Gastrocnemius medialis (tissue), 4 donors: Measurements from ENCODE around the gene RILPL2. TPM values are rescaled to one million over a fixed set of nuclear protein-coding genes. Genes with fewer than 3 reads are reported as not detected.

Experiments
- ATAC-seq, 2 donors: fragments of 150-250 bp; one replicate each; pipeline ENCODE4 v1.9.1; 2016
- DNase-seq, 2 donors: peaks; one replicate each; pipeline ENCODE4 v3.0.0-alpha.2; 2019
- H3K27ac ChIP-seq, 4 donors: fragments of 200-600 bp; sonication (generic); 1 replicate in 1 of 4; 2 replicates in 3 of 4; pipeline ENCODE4 v1.5.1; 2016 to 2018; ENCODE audit warnings: mild to moderate bottlenecking in 2 of 4, moderate library complexity in 1 of 4
- H3K27me3 ChIP-seq, 3 donors: fragments of 200-600 bp; sonication (generic) in 2 of 3; 1 replicate in 1 of 3; 2 replicates in 2 of 3; pipeline versions ENCODE4 v1.5.1 to v1.6.0; 2016 to 2019; ENCODE audit warnings: mild to moderate bottlenecking in 1 of 3, moderate library complexity in 1 of 3
- H3K36me3 ChIP-seq, 2 donors: fragments of 200-600 bp; sonication (generic) in 1 of 2; one replicate each; pipeline ENCODE4 v1.5.1; 2017 to 2018
- H3K4me1 ChIP-seq, 2 donors: fragments of 200-600 bp; sonication (generic) in 1 of 2; one replicate each; pipeline ENCODE4 v1.5.1; 2016 to 2017; ENCODE audit warnings: mild to moderate bottlenecking in 2 of 2
- H3K4me3 ChIP-seq, 4 donors: fragments of 200-600 bp; sonication (generic) in 3 of 4; 1 replicate in 1 of 4; 2 replicates in 3 of 4; pipeline ENCODE4 v1.5.1; 2016 to 2019; ENCODE audit warnings: mild to moderate bottlenecking in 2 of 4
- H3K9me3 ChIP-seq, 3 donors: fragments of 200-600 bp; sonication (generic) in 2 of 3; 1 replicate in 1 of 3; 2 replicates in 2 of 3; pipeline ENCODE4 v1.5.1; 2016 to 2019
- CTCF ChIP-seq, 5 experiments: fragments of 450-650 bp in 3 of 5; fragments of 200-600 bp in 2 of 5; sonication (generic) in 2 of 5; IDR thresholded peaks in 4 of 5; conservative IDR thresholded peaks in 1 of 5; 1 replicate in 4 of 5; 2 replicates in 1 of 5; pipeline ENCODE4 v1.5.1; 2016 to 2019; ENCODE audit warnings: antibody characterized with exemption in 5 of 5, mild to moderate bottlenecking in 3 of 5, moderate library complexity in 3 of 5
- POLR2A ChIP-seq, 2 donors: fragments of 450-650 bp; IDR thresholded peaks; one replicate each; pipeline ENCODE4 v1.6.1; 2017; ENCODE audit warnings: antibody characterized with exemption in 2 of 2, mild to moderate bottlenecking in 2 of 2, moderate library complexity in 2 of 2
- in situ Hi-C, 4 donors: fragments of 200-750 bp; cut with MboI; loops; one replicate each; pipeline versions ENCODE4 v1.15.0 to v1.8.0; 2017; ENCODE audit warnings: low sequenced_read_pairs in 4 of 4
- intact Hi-C: fragments of 100-400 bp; cut with DNase I; formaldehyde crosslinking; loops from one replicate; pipeline ENCODE4 v1.15.1; 2023; ENCODE audit warnings: low total_unique reads
- total RNA-seq, 4 donors: library from RNA; depleted of rRNA; stranded (reverse); fragments of >200 nt; gene quantifications; one replicate each; pipeline versions ENCODE4 v1.1.0 to v1.2.3, GENCODE V29; 2016

The RILPL2 gene
- total RNA-seq, 4 donors from 2014 or later, result 1.2 to 2.0 (median 1.7) TPM

- no peaks in the 10 kb centered on the region for H3K9me3 ChIP-seq
- ATAC-seq (no peak), DNase-seq (no peak)
- TF ChIP-seq CTCF (IDR thresholded peaks at IDR 0.05 in 4 of 5, conservative IDR thresholded peaks at IDR 0.05 in 1 of 5), result no peak
- TF ChIP-seq POLR2A (IDR thresholded peaks at IDR 0.05), result no peak
- H3K27me3 ChIP-seq, result no peaks in the 10 kb centered on the region
- intact Hi-C loops (no loop called here), in situ Hi-C loops (no loop called here)
- no peak overlapping the region for H3K4me3 ChIP-seq
- H3K4me1 ChIP-seq, result peaks cover 15% of the 10 kb centered on the region in 2 donors
- H3K36me3 ChIP-seq, result peaks cover 0 to 52% of the 10 kb centered on the region in 2 donors
- peak overlapping the region in 2 of 4 donors; percentile 29 to 61 for H3K27ac ChIP-seq
Measured at GRCh38 chr12:123398177-123398549, 38.3 kb downstream of the RILPL2 start.

GRCh38 chr12:123397400-123397799 is 39.1 kb downstream of the RILPL2 start:
- no peaks in the 10 kb centered on the region for H3K9me3 ChIP-seq
- TF ChIP-seq CTCF (IDR thresholded peaks at IDR 0.05 in 4 of 5, conservative IDR thresholded peaks at IDR 0.05 in 1 of 5) (no peak), POLR2A (IDR thresholded peaks at IDR 0.05) (no peak)
- ATAC-seq (no peak), DNase-seq (no peak)
- peaks cover 0 to 52% of the 10 kb centered on the region in 2 donors for H3K36me3 ChIP-seq
- H3K27me3 ChIP-seq, result no peaks in the 10 kb centered on the region
- in situ Hi-C loops, result no loop called here
- intact Hi-C loops, result no loop called here
- H3K27ac ChIP-seq, result peak overlapping the region in 1 of 4 donors; percentile 61
- H3K4me3 ChIP-seq, result no peak overlapping the region
- peaks cover 15 to 19% of the 10 kb centered on the region in 2 donors for H3K4me1 ChIP-seq

GRCh38 chr12:123396954-123397353 is 39.5 kb downstream of the RILPL2 start:
- ATAC-seq, result no peak
- Histone ChIP-seq H3K27ac (no peak overlapping the region), H3K4me3 (no peak overlapping the region), H3K4me1 (peaks cover 17 to 23% of the 10 kb centered on the region in 2 donors), H3K36me3 (peaks cover 0 to 53% of the 10 kb centered on the region in 2 donors), H3K9me3 (no peaks in the 10 kb centered on the region), H3K27me3 (no peaks in the 10 kb centered on the region)
- in situ Hi-C loops, result no loop called here
- TF ChIP-seq CTCF (IDR thresholded peaks at IDR 0.05 in 4 of 5, conservative IDR thresholded peaks at IDR 0.05 in 1 of 5), result no peak
- TF ChIP-seq POLR2A (IDR thresholded peaks at IDR 0.05), result no peak
- no peak for DNase-seq
- intact Hi-C loops, result no loop called here

GRCh38 chr12:123396543-123396942 is 39.9 kb downstream of the RILPL2 start:
- ATAC-seq (no peak), DNase-seq (no peak)
- intact Hi-C loops (no loop called here), in situ Hi-C loops (no loop called here)
- peaks cover 0 to 57% of the 10 kb centered on the region in 2 donors for H3K36me3 ChIP-seq
- TF ChIP-seq CTCF (IDR thresholded peaks at IDR 0.05 in 4 of 5, conservative IDR thresholded peaks at IDR 0.05 in 1 of 5) (no peak), POLR2A (IDR thresholded peaks at IDR 0.05) (no peak)
- no peaks in the 10 kb centered on the region for H3K9me3 ChIP-seq
- H3K27me3 ChIP-seq, result no peaks in the 10 kb centered on the region
- H3K4me3 ChIP-seq, result no peak overlapping the region
- peak overlapping the region in 1 of 4 donors; percentile 1 for H3K27ac ChIP-seq
- H3K4me1 ChIP-seq, result peaks cover 21 to 25% of the 10 kb centered on the region in 2 donors

- H3K9me3 ChIP-seq, result no peaks in the 10 kb centered on the region
- H3K4me1 ChIP-seq, result peaks cover 34 to 36% of the 10 kb centered on the region in 2 donors
- H3K36me3 ChIP-seq, result peaks cover 0 to 65% of the 10 kb centered on the region in 2 donors
- no peak overlapping the region for H3K4me3 ChIP-seq
- H3K27ac ChIP-seq, result no peak overlapping the region
- H3K27me3 ChIP-seq, result no peaks in the 10 kb centered on the region
- ATAC-seq (no peak), DNase-seq (no peak)
- TF ChIP-seq POLR2A (IDR thresholded peaks at IDR 0.05) (no peak), CTCF (IDR thresholded peaks at IDR 0.05 in 4 of 5, conservative IDR thresholded peaks at IDR 0.05 in 1 of 5) (no peak)
- in situ Hi-C loops (no loop called here), intact Hi-C loops (no loop called here)
Measured at GRCh38 chr12:123395236-123395635, 41.2 kb downstream of the RILPL2 start.
